Measurements from ENCODE around the gene MYL5. TPM values are rescaled to one million over a fixed set of nuclear protein-coding genes. Genes with fewer than 3 reads are reported as not detected.
"Not testable (repeated sequence)": the region's sequence is repeated elsewhere in the genome, so short reads cannot be mapped to it uniquely, and the experiment has no call there.

Gene MYL5
- total RNA-seq, 3 donors from 2014 or later, result 7.9 to 14.9 (median 12.1) TPM

GRCh38 chr4:688854-689681 is 14.7 kb downstream of the MYL5 start, which contains the start of gene SLC49A3:
TSS of gene SLC49A3 (minus strand) at chr4:689151. CDS start at chr4:689127, 24 bp downstream.
- no peak for DNase-seq (ENCODE audit: low spot score in 2 of 2)
- H3K27ac ChIP-seq, result peak within 1 kb of the TSS; percentile 79 to 98
- peak within 1 kb of the TSS; percentile 57 to 84 (median 62) for H3K4me3 ChIP-seq
- no peaks in the 10 kb centered on the region for H3K9me3 ChIP-seq
- intact Hi-C loops (cut with DNase I; ENCODE audit: low total_unique reads), result loop anchor here (5.0 kb wide), 1 partner anchor 1878 kb away; no protein-coding TSS in a partner anchor
- H3K27me3 ChIP-seq, result no peaks in the 10 kb centered on the region
- no peak for TF ChIP-seq POLR2A (IDR thresholded peaks at IDR 0.05)
- TF ChIP-seq POLR2AphosphoS5 (IDR thresholded peaks at IDR 0.05), result no peak
- TF ChIP-seq, protein P1, sequence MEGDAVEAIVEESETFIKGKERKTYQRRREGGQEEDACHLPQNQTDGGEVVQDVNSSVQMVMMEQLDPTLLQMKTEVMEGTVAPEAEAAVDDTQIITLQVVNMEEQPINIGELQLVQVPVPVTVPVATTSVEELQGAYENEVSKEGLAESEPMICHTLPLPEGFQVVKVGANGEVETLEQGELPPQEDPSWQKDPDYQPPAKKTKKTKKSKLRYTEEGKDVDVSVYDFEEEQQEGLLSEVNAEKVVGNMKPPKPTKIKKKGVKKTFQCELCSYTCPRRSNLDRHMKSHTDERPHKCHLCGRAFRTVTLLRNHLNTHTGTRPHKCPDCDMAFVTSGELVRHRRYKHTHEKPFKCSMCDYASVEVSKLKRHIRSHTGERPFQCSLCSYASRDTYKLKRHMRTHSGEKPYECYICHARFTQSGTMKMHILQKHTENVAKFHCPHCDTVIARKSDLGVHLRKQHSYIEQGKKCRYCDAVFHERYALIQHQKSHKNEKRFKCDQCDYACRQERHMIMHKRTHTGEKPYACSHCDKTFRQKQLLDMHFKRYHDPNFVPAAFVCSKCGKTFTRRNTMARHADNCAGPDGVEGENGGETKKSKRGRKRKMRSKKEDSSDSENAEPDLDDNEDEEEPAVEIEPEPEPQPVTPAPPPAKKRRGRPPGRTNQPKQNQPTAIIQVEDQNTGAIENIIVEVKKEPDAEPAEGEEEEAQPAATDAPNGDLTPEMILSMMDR (IDR thresholded peaks at IDR 0.05), result no peak
- no peaks in the 10 kb centered on the region for H3K36me3 ChIP-seq
- peaks cover 13 to 16% of the 10 kb centered on the region in 2 donors for H3K4me1 ChIP-seq

DNA sequence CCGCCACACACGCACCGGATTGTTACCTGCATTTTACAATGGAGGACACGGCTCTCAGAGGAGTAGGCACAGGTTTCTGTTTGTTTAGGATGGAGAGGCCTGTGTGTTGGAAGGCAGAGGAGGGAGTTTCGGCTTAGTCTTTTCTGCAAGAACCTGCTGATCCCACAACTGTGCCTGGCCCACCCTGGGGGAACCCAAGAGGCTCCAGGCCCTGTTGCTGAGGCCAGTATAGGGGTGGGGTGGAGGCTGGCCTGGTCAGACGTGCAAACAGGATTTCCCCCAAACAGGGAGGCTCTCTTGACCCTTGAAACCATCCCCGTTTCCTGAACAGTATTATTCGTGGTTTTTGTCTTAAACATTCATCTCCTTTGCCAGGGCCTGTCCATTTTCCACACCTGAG is 15.4 kb downstream of the MYL5 start:
- H3K4me3 ChIP-seq, result peak overlapping the region; percentile 57 to 84 (median 62)
- no peaks in the 10 kb centered on the region for H3K9me3 ChIP-seq
- no peak for TF ChIP-seq POLR2A (IDR thresholded peaks at IDR 0.05)
- no peak for TF ChIP-seq POLR2AphosphoS5 (IDR thresholded peaks at IDR 0.05)
- TF ChIP-seq, protein P1 (IDR thresholded peaks at IDR 0.05), result no peak
- DNase-seq (ENCODE audit: low spot score in 2 of 2), result no peak
- no peaks in the 10 kb centered on the region for H3K36me3 ChIP-seq
- peaks cover 13 to 16% of the 10 kb centered on the region in 2 donors for H3K4me1 ChIP-seq
- no peaks in the 10 kb centered on the region for H3K27me3 ChIP-seq
- H3K27ac ChIP-seq, result peak overlapping the region; percentile 79 to 98
- intact Hi-C loops (cut with DNase I; ENCODE audit: low total_unique reads), result loop anchor here (5.0 kb wide), 1 partner anchor 1878 kb away; no protein-coding TSS in a partner anchor

GRCh38 chr4:692771-693554 is 18.6 kb downstream of the MYL5 start:
- Histone ChIP-seq H3K27ac (peak overlapping the region; percentile 59 to 76), H3K4me1 (peaks cover 7 to 10% of the 10 kb centered on the region in 2 donors), H3K4me3 (no peak overlapping the region), H3K9me3 (no peaks in the 10 kb centered on the region), H3K36me3 (no peaks in the 10 kb centered on the region), H3K27me3 (no peaks in the 10 kb centered on the region)
- TF ChIP-seq, protein P1 (IDR thresholded peaks at IDR 0.05), result no peak
- no peak for TF ChIP-seq POLR2AphosphoS5 (IDR thresholded peaks at IDR 0.05)
- DNase-seq (ENCODE audit: low spot score in 2 of 2), result no peak
- intact Hi-C loops (cut with DNase I; ENCODE audit: low total_unique reads), result no loop called here

GRCh38 chr4:694341-694940 is 20.1 kb downstream of the MYL5 start:
- H3K4me3 ChIP-seq; DNase-seq (ENCODE audit: low spot score in 2 of 2); H3K4me1 ChIP-seq; H3K27me3 ChIP-seq; intact Hi-C loops (cut with DNase I; ENCODE audit: low total_unique reads); H3K36me3 ChIP-seq; H3K9me3 ChIP-seq: not testable (repeated sequence)
- peak overlapping the region in 1 of 2 donors; percentile 59 for H3K27ac ChIP-seq

DNA sequence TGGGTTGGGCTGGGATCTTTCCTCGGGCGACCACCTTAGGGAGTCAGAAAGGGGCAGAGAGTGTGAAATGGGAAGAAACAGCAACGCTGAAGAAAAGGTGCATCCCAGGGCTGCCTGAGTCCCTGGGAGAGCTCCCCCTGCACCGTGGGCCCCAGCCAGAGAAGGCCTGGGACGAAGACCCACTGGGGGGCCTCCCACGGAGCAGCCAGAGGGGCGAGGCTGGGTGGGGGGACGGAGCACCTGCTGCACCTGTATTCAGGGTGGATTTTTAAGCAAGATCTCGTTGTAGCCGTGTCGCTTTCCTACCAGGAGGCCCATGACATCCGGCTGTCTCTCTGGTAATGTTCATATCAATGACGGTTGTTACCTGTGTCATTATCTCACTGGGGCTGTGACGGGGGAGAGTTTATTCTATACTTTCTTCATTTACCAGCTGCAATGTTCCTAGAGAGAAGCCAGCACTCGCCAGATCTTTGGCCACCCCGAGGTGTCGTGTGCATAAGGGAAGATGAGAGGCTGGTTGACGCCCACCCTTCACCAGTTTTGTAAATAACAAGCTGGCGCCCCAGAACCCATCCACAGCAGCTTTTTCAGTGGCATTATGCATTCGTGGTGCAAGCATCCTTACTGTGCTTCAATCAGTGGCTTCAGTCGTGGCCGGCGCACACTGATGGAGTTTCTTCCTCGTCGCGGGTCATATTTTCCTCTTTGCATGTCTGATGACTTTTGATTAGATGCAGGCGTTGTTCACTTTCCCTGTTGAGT is 25.7 kb downstream of the MYL5 start:
- Histone ChIP-seq H3K36me3 (no peaks in the 10 kb centered on the region), H3K27me3 (no peaks in the 10 kb centered on the region), H3K27ac (no peak overlapping the region), H3K4me1 (no peaks in the 10 kb centered on the region), H3K4me3 (no peak overlapping the region), H3K9me3 (no peaks in the 10 kb centered on the region)
- TF ChIP-seq POLR2AphosphoS5 (IDR thresholded peaks at IDR 0.05), result no peak
- no peak for TF ChIP-seq POLR2A (IDR thresholded peaks at IDR 0.05)
- TF ChIP-seq, protein P1 (IDR thresholded peaks at IDR 0.05), result no peak
- intact Hi-C loops (cut with DNase I; ENCODE audit: low total_unique reads), result no loop called here
- DNase-seq (ENCODE audit: low spot score in 2 of 2), result no peak

Data from breast epithelium (tissue), 4 donors.